ENCODE measurements around the gene BAG5.
"Not testable (repeated sequence)": the region's sequence is repeated elsewhere in the genome, so short reads cannot be mapped to it uniquely, and the experiment has no call there.

The BAG5 gene

DNA sequence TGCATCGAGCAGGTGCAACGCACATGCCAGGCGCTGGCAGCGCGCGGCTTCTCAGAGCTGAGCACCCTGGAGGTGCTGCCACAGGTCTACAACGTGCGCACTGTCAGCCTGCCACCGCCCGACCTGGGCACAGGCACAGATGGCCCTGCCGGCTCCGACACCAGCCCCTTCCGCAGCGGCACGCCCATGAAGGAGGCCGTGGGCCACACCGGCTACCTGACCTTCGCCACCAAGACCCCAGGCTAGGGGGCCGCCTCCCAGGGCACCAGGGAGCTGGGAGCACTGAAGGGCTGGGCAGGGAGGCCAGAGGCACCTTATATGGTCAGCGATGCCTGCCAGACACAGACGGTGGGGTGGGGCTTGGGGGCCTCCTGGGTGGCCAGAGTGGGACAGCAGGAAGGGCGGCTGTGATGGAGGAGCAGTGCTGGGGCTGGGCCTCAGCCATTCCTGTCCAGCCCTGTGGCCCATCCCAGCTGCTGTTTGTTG lies 27.8 kb downstream of the BAG5 start:
- DNase-seq (ENCODE audit: low read depth) = no peak

DNA sequence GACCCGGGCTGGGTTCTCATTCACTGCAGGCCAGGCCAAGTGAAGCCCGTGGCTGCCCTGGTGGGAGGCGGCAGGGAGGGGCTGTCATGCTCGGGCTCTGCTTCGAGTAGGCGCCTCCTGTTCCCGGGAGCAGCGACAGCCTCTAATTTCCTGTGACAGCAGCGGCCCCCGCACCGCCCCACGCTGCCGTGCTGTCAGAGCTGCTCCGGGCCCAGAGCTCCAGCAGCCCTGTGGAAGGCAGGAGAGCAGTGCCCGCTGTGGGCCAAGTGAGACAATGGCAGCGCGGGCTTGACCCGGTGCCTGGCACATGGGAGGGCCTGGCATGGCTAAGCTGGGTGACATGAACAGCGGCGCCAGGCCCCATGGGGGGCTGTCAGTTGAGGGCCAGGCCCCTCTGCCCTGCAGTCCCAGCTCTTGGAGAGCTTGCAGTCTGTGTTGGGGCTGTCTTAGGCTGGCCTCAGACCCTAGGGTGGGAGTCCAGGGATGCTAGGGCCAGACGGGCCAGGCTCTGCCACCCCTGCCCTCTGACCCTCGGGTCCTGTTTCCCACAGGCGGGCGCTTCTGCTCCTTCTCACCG lies 28.4 kb downstream of the BAG5 start:
- DNase-seq (ENCODE audit: low read depth) = no peak

DNA sequence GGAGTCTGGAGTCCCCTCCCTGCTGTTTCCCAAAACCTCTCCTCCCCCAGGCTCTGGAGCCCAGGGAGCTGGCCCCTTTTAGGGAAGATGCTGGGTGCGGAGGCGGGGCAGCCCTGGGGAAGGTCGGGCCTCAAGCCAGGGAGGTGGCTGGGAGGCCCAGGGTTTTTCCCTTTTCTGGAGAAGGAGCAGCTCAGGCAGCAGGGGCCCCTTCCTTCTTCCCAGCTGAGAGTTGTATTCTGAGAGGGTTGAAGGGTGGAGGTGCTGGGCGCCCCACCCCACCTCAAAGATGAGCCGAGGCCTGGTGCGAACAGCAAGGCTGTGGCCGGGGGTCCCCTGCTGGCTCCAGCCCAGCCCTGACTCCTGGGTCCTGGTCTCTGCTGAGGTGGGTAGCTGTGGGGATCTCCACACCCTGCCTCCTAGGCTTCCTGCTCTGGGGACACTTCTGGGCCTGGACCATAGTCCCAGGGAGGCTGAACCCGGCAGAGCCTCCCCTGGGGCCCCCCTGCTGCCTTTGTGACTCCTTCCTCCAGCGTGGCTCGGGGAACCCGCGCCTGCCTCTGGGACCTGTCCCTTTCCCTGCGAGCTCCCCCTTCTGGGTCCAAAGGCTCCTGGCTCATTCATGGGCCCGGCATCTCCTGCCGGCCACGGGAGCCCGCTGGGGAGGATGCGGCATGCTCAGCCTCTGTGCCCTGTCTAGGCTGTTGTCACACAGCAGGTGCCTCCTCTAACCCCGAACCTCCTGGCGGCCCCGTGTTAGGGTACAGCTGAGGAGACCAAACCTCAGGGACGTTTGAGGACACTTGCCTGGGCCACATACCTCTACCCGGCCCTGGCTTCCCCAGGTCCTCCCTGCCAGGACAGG lies 29.1 kb downstream of the BAG5 start:
- DNase-seq (ENCODE audit: low read depth) = no peak

DNA sequence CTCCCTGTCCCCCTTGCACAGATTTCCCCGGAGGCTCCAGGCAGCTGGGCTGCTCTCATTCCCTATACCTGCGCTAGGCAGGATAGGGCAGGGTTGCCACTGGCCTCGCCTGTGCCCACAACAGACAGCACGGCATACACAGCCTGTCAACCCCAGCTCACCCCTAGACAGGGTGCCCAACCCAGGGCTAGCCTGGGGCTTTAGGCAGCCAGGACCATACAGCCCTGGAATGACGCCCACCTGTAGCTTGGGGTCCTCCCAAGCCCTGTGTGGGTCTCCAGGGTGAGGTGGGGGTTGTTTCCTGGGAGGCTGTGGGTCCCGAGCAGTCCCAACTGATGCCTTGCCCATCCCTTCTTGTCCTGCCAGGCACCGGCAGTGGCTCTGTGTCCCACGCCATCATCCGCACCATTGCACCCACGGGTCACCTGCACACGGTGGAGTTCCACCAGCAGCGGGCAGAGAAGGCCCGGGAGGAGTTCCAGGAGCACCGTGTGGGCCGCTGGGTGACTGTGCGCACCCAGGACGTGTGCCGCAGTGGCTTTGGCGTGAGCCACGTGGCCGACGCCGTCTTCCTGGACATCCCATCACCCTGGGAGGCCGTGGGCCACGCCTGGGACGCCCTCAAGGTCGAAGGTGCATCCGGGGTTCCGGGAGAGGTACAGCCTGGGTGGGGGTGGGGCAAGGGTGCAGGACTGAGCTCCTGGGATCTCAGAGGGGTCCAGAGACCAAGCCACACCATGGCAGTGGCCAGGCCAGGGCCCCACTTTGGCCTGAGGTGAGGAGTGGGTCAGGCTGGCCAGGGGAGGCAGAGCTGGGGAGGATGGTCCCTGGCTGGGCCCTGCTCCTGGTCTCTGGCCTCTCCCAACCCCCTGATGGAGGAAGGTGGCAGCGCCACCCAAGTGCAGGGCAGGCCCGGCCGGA lies 30.0 kb downstream of the BAG5 start:
- DNase-seq (ENCODE audit: low read depth) = no peak

DNA sequence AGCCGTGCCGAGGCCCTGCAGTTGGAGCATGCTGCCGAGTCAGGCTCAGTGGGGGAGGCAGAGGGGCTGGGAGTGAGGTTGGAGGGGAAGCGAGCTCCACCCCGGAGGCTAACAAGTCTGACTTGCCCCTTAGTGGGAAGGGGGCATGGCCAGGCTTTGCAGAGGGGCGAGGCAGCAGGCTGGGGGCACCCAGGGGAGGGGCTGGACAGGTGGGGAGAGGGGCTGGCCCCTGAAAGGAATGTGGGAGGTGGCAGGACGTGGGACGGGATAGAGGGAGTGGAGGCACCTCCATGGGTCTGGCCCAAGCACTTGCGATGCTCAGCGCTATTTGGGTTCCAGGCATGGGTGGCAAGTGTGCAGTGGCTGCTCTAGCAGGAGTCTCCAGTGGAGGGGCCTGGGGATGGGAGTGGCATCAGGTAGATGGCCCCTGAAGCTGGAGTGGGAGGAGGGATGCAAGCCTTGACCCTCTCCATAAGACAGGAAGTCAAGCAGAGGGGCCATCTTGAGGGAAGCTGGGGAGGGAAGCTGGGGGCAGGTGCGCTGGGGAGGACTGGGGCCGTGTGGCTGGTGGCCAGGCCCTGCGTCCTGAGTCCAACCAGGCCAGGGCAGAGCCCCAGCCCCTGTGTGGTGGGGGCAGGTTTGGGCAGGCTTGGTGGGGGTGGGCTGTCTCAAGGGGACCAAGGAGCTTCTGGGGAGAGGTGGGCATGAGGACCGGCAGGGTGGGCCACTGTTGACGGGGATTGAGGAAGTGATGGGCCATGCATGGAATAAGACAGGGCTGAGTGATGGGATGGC lies 30.8 kb downstream of the BAG5 start:
- DNase-seq (ENCODE audit: low read depth) = no peak

DNA sequence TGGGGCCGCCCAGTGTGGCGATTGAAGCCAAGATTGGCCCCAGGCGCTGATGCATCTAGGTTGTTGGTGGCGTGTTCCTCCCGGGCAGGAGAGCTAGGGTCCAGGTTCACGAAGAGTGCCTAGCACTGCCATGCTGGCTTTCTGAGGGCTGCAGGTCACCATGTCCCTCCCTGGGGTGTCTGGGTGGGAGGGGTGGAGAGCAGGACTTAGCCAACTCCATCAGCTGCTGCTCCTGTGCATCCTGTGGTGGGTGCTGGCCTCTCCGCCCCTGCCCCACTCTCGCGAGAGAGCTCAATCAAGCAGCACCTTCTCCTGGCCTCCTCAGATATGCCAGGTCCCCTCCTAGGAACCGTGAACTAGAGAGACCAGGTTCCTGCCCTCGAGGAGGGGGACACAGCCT lies 31.6 kb downstream of the BAG5 start:
- DNase-seq (ENCODE audit: low read depth) = no peak

DNA sequence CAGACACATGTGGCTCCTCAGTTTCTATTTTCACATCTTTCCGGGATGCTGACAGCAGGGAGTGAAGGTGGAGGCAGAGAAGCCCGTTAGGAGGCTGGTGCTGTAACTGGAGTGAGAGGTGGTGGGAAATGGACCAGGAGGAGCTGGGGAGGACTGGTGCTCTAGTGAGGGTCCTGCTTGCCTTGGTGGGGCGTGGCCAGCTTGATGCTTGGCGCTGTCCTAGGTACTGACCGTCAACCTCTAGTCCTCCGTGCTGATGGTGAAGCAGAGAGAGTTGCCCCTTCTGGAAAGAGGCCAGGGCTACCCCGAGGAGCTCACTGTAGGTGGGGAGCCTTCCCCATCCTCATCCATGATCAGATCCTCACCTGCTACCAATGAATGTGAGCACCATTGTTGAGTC lies 32.1 kb downstream of the BAG5 start:
- no peak for DNase-seq (ENCODE audit: low read depth)

DNA sequence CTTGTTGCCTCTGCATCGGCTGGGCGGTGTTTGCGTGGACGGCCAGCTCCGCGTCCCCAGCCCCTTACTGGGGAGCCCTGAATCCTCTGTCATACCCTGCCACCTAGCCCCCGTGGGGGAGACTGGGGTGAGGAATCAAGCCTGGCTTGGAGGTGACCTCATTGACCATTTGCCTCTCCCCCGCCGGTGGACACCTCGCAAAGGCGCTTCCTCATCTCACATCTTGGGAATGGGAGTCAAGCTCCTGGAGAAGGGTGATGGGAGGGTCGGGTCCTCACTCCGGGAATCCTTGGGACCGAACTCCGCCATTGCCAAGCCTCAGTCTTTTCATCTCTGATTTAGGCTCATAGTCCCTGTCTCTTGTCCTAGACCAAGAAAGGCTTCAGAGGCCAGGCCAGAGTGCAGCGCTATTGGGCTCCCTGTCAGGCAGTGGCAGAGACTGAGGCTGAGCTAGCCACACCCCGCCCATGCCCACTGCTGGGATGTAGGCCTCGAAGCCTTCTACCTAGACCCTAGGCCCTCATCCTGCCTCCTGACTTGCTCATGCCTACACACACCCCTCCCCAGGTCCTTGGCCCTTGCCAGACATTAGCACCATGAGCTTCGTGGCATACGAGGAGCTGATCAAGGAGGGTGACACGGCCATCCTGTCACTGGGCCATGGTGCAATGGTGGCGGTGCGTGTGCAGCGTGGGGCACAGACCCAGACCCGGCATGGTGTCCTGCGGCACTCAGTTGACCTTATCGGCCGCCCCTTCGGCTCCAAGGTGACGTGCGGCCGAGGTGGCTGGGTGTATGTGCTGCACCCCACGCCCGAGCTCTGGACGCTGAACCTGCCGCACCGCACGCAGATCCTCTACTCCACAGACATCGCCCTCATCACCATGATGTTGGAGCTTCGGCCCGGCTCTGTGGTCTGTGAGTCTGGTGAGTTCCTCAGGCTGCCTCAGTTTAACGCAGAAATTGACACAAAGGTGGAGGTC lies 32.8 kb downstream of the BAG5 start:
- no peak for DNase-seq (ENCODE audit: low read depth)

DNA sequence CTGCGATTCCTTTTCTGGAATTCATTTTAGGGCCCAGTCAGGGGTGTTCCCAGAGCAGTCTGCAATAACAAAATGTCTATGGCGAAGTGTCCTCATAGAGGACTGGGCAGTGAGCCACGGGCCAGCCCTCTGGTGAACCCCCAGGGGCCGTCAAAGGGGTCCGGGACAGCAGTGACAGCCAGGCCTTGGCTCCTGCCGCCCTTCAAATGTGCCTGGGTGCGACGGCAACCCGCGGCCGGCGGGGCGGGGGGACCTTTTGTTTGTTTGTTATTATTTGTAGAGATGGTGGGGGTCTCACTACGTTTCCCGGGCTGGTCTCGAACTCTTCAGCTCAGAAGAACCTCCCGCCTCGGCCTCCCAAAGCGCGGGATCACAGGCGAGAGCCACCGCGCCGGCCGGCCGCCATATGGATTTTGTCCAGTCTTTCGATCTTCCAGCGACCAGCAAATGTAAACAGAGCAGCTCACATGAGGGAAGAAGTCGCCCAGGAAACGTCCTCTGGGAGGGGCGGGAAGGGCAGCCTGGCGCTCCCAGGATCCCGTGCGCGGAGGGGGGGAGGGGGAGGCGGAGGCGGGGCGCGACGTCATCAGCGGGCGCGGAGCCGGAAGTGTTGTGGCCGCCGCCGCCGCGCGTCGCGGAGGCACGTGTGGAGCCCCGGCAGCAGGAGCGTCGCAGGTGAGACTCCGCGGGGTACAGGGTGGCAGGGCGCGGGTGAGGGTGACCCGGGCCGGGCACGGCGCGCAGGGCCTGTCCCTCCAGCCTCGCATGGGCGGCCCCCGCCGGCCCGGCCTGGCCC lies 33.7 kb downstream of the BAG5 start, which contains the start of gene TRMT61A:
TRMT61A (plus strand) TSS at position 610 of the 796 bp plus-strand sequence. CDS start 783 bp downstream, outside the sequence.
- DNase-seq (ENCODE audit: low read depth) = peak; percentile 44

DNA sequence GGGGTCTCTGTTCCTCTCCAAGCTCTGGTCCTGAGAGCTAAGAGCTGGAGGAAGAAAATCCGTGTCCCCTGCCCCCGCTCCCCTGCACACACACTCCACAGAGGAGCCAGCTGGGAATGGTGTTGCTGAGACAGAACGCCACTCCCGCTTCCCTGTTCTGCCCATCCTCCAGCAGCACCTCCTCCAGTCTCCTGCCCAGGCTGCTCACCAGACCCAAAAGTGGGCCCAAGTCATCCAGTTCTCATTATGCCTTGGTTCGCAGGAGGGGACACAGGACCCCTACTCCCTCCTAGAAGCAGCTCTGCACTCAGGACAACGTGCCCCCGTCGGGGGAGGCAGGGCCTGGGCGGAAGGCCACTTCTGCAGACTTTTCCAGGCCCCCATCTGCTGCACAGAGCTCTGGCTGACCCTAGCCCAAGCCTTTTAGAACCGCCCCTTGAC lies 34.3 kb downstream of the BAG5 start:
- DNase-seq (ENCODE audit: low read depth) = no peak

DNA sequence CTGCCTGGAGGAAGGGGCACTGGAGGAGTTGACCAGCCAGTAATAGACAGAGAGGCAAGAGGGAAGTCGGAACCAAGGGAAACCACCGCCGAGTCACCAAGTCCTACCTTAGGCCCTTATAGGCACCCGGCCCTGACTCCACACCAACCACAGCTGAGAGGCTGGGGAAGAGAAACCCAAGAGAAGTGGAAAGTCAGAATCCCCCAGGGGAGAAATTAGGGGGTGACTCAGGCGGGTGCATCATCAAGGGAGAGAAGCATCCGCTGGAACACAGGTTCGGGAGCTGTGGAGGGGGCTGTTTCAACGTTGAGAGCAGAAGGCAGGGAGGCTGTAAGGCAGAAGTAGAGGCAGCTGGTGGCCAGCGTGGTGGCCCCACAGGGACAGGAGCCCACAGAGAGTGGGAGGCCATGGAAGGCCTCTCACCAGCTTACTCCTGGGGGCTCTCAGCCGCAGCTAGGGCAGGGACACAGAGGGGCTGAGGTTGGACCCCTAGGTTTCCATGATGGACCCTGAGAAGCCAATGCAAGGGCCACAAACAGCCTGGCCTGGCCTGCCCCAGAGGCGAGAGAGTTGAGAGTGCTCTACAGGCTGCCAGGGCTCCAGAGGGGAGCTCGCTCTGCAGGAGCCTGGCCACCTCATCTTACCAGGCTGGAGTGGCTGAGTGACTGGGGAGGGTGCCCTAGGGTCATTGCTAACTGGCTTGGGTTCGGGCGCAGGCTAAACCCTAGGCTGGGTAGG lies 34.9 kb downstream of the BAG5 start:
- DNase-seq (ENCODE audit: low read depth) = no peak

DNA sequence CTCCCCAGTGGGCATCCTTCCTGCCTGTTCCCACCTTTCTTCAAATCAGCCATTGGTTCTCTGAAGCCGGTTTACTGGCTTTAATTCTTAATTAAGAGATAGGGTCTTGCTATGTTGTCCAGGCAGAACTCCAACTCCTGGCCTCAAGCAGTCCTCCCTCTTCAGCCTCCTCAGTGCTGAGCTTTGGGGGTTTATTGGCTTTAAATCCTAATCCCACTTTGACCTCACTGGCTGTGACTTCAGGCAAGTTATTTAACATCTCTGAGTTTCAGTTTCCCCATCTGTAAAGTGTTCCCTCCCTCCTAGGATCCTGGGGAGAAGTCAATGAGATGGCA lies 35.6 kb downstream of the BAG5 start:
- no peak for DNase-seq (ENCODE audit: low read depth)

DNA sequence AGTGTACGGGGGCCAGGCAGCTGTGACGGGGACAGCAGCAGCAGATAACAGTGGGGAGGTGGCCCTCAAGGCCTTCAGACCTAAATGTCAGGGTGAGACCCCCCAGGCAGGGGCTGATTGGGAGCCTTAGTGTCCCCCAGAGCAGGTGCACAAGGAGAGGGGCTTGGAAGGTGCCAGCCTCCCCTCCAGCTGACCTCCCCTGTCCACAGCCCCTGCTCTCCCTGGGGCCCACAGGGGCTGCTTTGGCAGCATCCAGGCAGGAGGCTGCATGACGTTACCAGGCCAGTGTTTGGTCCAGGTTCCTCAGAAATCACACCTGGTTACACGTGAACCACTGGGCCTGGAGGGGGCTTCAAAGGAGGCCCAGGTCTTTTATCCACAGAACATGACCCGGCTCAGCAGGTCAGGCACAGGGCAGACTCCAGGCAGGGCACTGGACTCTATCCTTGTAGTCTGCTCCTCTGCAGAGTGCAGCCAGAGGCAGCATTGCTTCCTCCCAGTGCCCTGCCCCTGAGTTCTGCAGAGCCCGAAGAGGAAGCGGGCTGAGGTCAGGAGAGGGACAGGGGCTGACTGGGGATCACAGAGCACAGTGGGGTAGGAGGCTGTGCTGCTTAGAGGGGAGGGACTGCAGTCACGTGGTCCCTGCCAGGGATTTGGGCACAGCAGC lies 36.1 kb downstream of the BAG5 start:
- no peak for DNase-seq (ENCODE audit: low read depth)

DNA sequence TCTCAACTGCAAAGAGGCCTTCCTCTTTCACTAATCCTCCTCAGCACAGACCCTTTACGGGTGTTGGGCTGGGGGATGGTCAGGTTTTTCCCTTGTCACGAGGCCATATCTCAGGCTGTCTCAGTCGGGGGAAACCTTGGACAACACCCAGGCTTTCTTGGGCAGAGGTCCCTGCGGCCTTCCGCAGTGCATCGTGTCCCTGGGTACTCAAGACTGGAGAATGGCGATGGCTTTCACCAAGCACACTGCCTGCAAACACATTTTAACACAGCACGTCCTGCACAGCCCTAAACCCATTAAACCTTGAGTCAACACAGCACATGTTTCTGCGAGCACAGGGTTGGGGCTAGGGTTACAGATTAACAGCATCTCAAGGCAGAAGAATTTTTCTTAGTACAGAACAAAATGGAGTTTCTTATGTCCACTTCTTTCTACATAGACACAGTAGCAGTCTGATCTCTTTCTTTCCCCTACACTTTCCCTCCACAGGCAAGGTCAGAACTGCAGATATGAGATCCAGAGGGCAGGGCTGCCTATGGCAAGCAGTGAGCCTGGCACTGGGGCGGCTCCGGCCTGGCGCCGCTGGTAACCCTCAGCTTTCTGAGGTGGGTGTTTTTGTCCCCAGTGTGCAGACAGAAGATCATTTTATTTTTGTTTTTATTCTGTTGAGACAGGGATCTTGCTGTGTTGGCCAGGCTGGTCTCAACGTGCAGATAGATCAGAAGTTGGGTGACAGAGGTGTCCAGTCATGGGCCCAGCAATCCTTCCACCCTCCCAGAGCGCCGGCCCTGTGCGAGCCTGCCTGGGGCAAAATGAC lies 36.8 kb downstream of the BAG5 start:
- not testable (repeated sequence) for DNase-seq (ENCODE audit: low read depth)

DNA sequence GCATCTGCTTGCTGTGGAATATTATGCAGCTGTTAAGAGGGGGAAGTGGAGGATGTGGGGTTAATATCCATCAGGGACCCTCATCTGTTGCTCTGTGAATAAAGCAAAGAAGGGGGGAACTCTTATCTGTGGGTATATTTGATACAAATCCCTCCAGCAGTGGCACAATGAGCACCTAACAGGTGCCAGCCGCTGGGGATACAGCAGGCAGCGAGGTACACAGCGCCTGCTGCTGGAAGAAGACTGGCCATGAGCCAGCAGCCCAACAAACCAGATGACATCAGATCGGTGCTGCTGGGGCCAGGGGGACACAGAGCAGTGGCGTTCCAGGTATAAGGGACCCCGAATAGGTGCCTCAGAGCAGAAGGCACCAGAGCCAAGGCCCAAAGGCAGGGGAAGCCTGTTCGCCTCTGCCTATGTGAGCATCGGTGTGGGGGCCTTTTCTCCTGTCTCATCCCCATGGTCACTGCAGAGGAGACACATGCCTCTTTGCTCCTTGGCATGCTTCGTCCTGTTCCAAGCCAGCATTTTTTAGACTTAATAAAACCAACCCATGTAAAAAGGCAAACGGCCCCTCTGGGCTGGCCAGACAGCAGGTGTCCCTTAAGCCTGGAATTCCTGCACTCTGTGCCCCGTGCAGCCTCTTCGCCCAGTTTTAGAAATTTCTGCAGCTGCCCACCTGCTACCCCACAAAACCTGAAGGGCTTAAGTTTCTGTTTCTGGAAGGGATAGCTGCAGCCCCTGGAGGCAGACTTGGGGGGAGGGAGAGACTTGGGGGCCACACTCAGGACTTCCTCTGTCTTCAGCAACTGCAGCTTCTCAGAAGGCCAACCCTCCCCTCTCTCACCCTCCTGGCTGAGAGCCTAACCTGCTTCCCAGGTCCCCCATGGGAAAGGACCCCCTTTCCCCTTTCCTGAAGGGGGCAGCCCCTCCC lies 38.2 kb downstream of the BAG5 start:
- no peak for DNase-seq (ENCODE audit: low read depth)

DNA sequence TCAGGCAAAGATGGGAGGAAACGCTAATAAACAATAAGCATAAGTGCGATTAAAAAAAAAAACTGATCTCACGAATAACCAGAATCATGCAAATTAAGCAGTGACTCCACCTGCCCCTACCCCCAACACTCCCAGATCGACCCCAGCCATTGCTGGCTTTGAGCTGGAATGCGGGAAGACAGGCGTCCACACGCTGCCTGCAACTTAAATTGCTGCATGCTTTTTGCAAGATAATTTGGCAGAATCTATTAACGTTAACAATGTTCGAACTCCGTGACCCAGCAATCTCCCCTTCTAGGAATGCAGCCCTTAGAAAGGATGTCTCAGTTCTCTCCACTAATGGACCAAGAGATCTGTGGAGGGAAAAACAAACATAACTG lies 38.9 kb downstream of the BAG5 start:
- DNase-seq (ENCODE audit: low read depth) = no peak

Data from stimulated activated CD8-positive, alpha-beta memory T cell treated with anti-CD3 and anti-CD28 coated beads, Interleukin-7, amount 100 ng/mL, for 24 hours (primary cell).